ENCODE results near the gene CRACR2A.

Gene CRACR2A

GRCh38 chr12:3598896-3599860, 153.7 kb downstream of the CRACR2A start:
- no peak for TF ChIP-seq ZNF274 (IDR thresholded peaks at IDR 0.05; ENCODE audit: low read depth, low read length)
- H3K4me3 ChIP-seq (ENCODE audit: low read length) = no peak overlapping the region

GRCh38 chr12:3597526-3598210, 155.2 kb downstream of the CRACR2A start:
- no peak for TF ChIP-seq ZNF274 (IDR thresholded peaks at IDR 0.05; ENCODE audit: low read depth, low read length)
- no peak overlapping the region for H3K4me3 ChIP-seq (ENCODE audit: low read length)

GRCh38 chr12:3596703-3597415, 156.1 kb downstream of the CRACR2A start:
- TF ChIP-seq ZNF274 (IDR thresholded peaks at IDR 0.05; ENCODE audit: low read depth, low read length) = no peak
- no peak overlapping the region for H3K4me3 ChIP-seq (ENCODE audit: low read length)

GRCh38 chr12:3595721-3596120, 157.2 kb downstream of the CRACR2A start:
- H3K4me3 ChIP-seq (ENCODE audit: low read length) = no peak overlapping the region
- no peak for TF ChIP-seq ZNF274 (IDR thresholded peaks at IDR 0.05; ENCODE audit: low read depth, low read length)

GRCh38 chr12:3594966-3595365, 157.9 kb downstream of the CRACR2A start:
- H3K4me3 ChIP-seq (ENCODE audit: low read length) = no peak overlapping the region
- TF ChIP-seq ZNF274 (IDR thresholded peaks at IDR 0.05; ENCODE audit: low read depth, low read length) = no peak

- no peak for TF ChIP-seq ZNF274 (IDR thresholded peaks at IDR 0.05; ENCODE audit: low read depth, low read length)
- H3K4me3 ChIP-seq (ENCODE audit: low read length) = no peak overlapping the region
Measured at GRCh38 chr12:3593906-3594483, 158.9 kb downstream of the CRACR2A start.

GRCh38 chr12:3592856-3593625, 159.9 kb downstream of the CRACR2A start:
- no peak for TF ChIP-seq ZNF274 (IDR thresholded peaks at IDR 0.05; ENCODE audit: low read depth, low read length)
- no peak overlapping the region for H3K4me3 ChIP-seq (ENCODE audit: low read length)

- no peak for TF ChIP-seq ZNF274 (IDR thresholded peaks at IDR 0.05; ENCODE audit: low read depth, low read length)
- no peak overlapping the region for H3K4me3 ChIP-seq (ENCODE audit: low read length)
Measured at GRCh38 chr12:3589745-3590144, 163.2 kb downstream of the CRACR2A start.

GRCh38 chr12:3587402-3588013, 165.4 kb downstream of the CRACR2A start:
- H3K4me3 ChIP-seq (ENCODE audit: low read length) = no peak overlapping the region
- TF ChIP-seq ZNF274 (IDR thresholded peaks at IDR 0.05; ENCODE audit: low read depth, low read length) = no peak

GRCh38 chr12:3583656-3584334, 169.1 kb downstream of the CRACR2A start:
- no peak overlapping the region for H3K4me3 ChIP-seq (ENCODE audit: low read length)
- no peak for TF ChIP-seq ZNF274 (IDR thresholded peaks at IDR 0.05; ENCODE audit: low read depth, low read length)

- no peak for TF ChIP-seq ZNF274 (IDR thresholded peaks at IDR 0.05; ENCODE audit: low read depth, low read length)
- no peak overlapping the region for H3K4me3 ChIP-seq (ENCODE audit: low read length)
Measured at GRCh38 chr12:3580094-3580749, 172.7 kb downstream of the CRACR2A start.

All from GM08714 (cell line).